HEK293T (cell line): ENCODE data around the gene ZNF804B.

Experiments used
- BHLHE40 ChIP-seq: fragments of 450-650 bp; IDR thresholded peaks from 2 replicates; pipeline ENCODE4 v1.6.1; 2016; ENCODE audit warnings: mild to moderate bottlenecking, moderate library complexity, borderline replicate concordance
- ELF4 ChIP-seq: fragments of 450-650 bp; IDR thresholded peaks from 2 replicates; pipeline ENCODE4 v1.6.1; 2017; ENCODE audit warnings: antibody characterized with exemption
- FOXA1 ChIP-seq: fragments of 450-650 bp; IDR thresholded peaks from 2 replicates; pipeline ENCODE4 v1.6.1; 2016; ENCODE audit warnings: mild to moderate bottlenecking
- FOXK2 ChIP-seq: fragments of 450-650 bp; IDR thresholded peaks from 2 replicates; pipeline ENCODE4 v1.6.1; 2016; ENCODE audit warnings: mild to moderate bottlenecking
- FOXM1 ChIP-seq: fragments of 450-650 bp; IDR thresholded peaks from 2 replicates; pipeline ENCODE4 v1.6.1; 2017; ENCODE audit warnings: mild to moderate bottlenecking, borderline replicate concordance
- NFRKB ChIP-seq: fragments of 450-650 bp; IDR thresholded peaks from 2 replicates; pipeline ENCODE4 v1.6.1; 2016; ENCODE audit warnings: mild to moderate bottlenecking, moderate library complexity
- SP1 ChIP-seq: fragments of 450-650 bp; IDR thresholded peaks from 2 replicates; pipeline ENCODE4 v1.6.1; 2017
- TARDBP ChIP-seq: fragments of 450-650 bp; IDR thresholded peaks from 2 replicates; pipeline ENCODE4 v1.6.1; 2016

- no peak for TF ChIP-seq SP1
- no peak for TF ChIP-seq FOXK2
- no peak for TF ChIP-seq FOXA1
- TF ChIP-seq NFRKB = no peak
- no peak for TF ChIP-seq BHLHE40
- no peak for TF ChIP-seq FOXM1
- TF ChIP-seq ELF4 = no peak
- TF ChIP-seq TARDBP = no peak
These were observed 192.3 kb downstream of the ZNF804B start for GRCh38 chr7:88951826-88952225.
